Fibroblast of lung (primary cell): ENCODE measurements around the gene CES3.

ENCODE experiments used
- CTCF ChIP-seq, 2 donors: IDR thresholded peaks in 1 of 2; conservative IDR thresholded peaks in 1 of 2; 1 replicate in 1 of 2; 2 replicates in 1 of 2; pipeline ENCODE4 v1.5.1; 2011 to 2012; ENCODE audit warnings: low read length in 2 of 2, control low read depth in 1 of 2, inconsistent platforms in 1 of 2, low read depth in 1 of 2, mild to moderate bottlenecking in 1 of 2
- EZH2 ChIP-seq: IDR thresholded peaks from 2 replicates; pipeline ENCODE4 v1.5.1; 2012; ENCODE audit warnings: low read length, control low read depth, mild to moderate bottlenecking; ENCODE audit errors: missing control alignments

- TF ChIP-seq CTCF (conservative IDR thresholded peaks at IDR 0.05 in 1 of 2, IDR thresholded peaks at IDR 0.05 in 1 of 2; ENCODE audit: low read depth in 1 of 2, low read length in 2 of 2) (no peak), EZH2 (no peak)
Observed at GRCh38 chr16:66973716-66974115, 12.7 kb downstream of the CES3 start.
